GM18502 (cell line): ENCODE results near the gene FAM200B.

Experiments used
- ATAC-seq: cut with Tn5 transposase; IDR thresholded peaks from one replicate; pipeline ENCODE4 v1.9.1; 2021; ENCODE audit warnings: mild to moderate bottlenecking; ENCODE audit not compliant: unreplicated experiment, poor library complexity

FAM200B gene

GRCh38 chr4:15667006-15667405 lies 14.6 kb upstream of the FAM200B start:
- ATAC-seq: no peak

- no peak for ATAC-seq
Observed at GRCh38 chr4:15668566-15669435, 12.8 kb upstream of the FAM200B start.

DNA sequence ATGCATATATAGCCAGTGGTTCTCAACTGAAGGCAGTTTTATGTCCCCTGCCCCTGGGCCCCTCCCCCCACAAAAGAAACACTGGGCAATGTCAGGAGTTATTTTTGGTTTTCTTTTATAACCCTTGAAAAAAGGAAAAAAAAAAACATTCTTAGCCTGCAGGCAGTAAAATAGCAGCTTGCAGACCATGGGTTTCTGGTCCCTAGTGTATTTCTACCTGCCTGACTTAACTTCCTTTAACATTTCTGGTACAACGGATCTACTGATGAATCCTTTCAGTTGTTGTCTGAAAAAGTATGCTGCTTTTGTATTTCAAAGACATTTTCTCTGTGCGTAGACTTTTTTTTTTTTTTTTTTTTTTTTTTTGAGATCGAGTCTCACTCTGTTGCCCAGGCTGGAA lies 11.1 kb upstream of the FAM200B start:
- ATAC-seq: no peak

DNA sequence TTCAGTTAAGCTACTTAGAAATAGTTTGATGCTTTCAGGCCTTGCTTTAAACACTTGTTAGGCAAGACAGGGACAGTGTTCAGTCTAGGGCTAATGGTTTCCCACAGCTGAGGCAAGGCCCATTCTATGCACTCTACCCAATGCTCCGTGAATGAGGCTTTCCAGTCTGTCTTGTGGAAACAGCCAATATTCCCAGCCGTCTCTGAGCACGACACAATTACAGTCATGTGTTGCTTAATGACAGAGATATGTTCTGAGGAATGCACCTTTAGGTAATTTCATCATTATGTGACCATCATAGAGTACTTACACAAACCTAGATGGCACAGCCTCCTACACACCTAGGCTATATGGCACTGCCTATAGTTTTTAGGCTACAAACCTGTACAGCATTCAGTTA lies 9.5 kb upstream of the FAM200B start:
- ATAC-seq: no peak

DNA sequence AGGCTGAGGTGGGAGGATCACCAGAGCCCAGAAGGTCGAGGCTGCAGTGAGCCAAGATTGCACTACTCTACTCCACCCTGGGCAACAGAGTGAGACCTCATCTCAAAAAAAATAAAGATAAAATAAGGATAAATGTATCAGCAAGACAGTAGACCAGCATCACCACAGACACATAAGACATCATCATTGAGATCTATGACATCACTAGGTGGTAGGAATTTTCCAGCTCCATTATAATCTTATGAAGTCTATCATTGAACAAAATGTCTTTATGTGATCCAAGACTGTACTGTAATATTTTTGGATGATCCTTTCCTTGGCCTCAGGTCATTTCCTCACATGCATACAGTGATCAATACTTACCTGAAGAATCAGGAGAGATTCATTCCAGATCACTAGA lies 8.3 kb upstream of the FAM200B start:
- no peak for ATAC-seq

DNA sequence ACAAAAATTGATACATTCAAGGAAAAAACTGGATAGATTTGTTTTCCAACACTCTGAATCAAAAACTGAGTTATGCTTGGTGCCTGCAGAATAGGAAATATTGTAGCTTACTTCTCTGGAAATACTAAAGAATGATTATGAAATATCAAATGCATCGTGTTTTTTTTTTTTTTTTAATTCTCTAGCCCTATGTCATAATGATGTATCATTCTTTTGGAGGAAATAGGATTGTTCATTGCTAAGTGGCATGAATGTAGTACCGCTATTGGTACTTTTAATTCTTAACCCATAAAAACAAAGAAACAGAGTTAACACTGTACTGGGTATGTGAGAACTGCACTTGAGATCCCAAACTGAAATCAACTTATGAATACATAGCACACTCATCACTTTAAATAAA lies 7.6 kb upstream of the FAM200B start:
- no peak for ATAC-seq

DNA sequence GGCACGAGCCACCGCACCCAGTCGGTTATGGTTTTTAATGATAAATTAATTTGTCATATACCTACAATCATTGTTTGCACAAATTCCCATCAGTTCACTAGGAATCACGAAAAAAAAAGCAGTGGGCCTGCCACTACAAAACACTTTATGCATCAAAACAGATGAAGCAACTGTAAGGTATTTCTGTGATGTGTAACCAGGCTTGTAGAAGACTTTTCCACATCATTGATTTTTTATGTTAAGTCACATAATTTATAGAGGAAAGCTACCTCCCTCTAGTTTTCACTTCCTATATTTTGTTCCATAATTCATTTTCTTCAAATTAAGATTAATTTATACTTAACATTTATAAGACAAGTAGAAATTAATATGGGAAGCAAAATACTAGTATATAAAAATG lies 6.7 kb upstream of the FAM200B start:
- ATAC-seq: no peak

DNA sequence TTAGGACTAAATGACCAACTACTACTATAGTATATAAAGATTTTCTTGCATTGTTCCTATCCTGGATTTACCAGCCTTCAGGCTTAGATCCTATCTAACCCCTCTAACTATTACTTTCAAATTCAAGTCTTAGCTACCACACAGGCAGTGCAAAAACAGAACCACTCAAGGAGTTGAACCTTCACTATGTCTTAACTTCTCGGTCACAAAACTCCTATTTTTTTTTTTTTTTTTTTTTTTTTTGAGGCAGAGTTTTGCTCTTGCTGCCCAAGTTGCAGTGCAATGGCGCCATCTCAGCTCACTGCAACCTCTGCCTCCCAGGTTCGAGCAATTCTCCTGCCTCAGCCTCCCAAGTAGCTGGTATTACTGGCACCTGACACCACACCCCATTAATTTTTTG lies 6.3 kb upstream of the FAM200B start:
- peak; percentile 41 for ATAC-seq

- no peak for ATAC-seq
Observed at GRCh38 chr4:15676039-15676438, 5.6 kb upstream of the FAM200B start.

GRCh38 chr4:15676899-15677298 lies 4.7 kb upstream of the FAM200B start:
- ATAC-seq: no peak

DNA sequence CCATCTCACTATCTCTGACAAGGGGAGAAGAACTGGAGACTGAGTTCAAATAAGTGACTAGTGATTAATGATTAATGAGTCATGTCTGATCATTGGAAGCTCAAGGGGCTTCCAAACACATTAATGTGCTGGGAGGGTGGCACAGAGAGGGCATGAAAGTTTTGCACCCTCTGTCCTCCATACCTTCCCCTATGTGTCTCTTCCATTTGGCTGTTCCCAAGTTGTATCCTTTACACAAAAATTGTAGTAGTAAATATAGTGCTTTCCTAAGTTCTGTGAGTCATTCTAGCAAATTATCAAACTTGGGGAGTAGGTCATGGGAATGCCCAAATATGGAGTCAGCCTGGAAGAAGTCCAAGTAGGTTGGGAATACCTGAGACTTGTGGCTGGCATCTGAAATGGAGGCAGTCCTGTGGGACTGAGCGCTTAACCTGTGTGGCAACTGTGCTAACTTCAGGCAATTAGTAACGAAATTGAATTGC lies 4.1 kb upstream of the FAM200B start:
- no peak for ATAC-seq

- no peak for ATAC-seq
Observed at GRCh38 chr4:15681067-15681371, 608 bp upstream of the FAM200B start.

DNA sequence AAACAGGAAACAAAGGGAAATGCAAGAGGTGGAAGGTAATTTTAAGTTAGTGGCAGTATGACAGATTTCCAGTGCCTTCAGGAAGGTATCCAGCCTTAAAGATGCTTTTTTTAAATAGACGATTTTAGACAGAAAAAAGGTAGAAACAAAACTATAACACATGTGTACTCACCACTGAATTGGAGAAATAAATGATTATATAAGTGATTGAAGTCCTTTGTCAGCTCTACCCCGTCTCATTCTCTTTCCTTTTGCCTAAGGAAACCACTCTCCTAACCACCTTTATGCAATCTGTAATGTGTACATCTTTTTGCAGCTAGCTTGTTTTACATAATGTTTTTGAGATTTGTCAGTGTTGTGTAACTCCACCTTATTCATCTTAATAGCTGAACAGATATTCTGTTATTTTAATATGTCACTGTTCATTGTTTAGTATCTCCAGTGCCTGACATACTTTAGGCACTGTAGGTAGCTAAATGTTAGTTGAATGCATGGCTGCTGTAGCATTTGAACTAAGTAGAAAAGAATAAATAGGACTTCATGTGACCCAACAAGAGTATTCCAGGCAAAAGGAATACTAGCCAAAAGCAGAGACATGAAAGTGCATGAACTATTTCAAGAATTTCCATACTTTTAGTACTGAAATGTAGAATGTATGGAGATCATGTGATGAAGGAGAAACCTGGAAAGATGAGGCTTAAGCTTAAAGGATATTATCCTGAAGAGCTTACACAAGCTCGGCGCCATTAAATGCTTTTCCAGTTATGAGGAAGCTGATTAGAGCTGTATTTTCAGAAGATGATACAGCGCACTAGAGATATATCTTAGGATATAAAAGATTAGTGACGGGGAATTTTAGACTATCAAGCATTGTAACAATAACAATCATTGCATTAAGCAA lies 865 bp downstream of the FAM200B start:
- peak; percentile 7 for ATAC-seq

- ATAC-seq: no peak
Observed at GRCh38 chr4:15683143-15683495, 1.5 kb downstream of the FAM200B start.

DNA sequence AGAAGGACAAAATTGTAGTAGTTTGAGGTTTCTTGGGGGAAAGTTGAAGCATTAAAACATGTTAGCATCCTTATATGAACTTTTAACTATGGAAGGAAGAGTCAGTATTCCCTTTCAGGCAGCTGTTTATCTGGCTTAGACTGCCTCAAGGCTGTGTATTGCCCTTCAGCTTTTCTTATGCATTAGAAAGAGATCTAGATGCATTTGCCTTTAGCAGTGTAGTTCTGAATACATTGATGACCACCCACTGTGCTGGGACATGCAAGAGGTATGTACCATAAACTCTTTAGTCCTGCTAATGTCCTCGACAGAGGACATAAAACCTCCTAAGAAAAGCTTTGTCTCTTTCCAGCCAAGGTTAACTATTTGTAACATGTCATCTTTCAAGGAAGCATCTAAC lies 2.9 kb downstream of the FAM200B start:
- no peak for ATAC-seq

DNA sequence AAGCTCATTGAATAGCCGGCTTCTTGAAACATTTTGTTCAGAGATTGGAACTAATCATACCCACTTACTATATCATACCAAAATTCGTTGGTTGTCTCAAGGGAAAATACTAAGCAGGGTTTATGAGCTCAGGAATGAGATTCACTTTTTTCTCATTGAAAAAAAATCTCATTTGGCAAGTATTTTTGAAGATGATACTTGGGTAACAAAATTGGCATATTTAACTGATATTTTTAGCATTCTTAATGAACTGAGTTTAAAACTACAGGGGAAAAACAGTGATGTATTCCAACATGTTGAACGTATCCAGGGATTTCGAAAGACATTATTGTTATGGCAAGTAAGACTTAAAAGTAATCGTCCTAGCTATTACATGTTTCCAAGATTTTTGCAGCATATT lies 6.4 kb downstream of the FAM200B start:
- no peak for ATAC-seq

DNA sequence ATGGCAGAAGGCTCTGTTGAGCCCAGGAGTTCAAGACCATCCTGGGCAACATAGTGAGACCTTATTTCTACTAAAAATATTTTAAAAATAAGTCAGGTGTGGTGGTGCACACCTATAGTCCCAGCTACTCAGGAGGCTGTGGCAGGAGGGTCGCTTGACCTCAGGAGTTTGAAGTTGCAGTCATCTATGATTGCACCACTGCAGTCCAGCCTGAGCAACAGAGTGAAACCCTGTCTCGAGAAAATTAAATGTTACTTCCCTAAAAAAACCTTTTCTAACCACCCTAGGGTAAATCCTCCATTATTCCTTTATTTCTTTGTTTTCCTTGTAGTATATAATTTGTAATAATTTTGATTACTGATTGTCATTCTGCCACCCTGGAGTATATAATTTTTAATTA lies 7.9 kb downstream of the FAM200B start:
- ATAC-seq: no peak

DNA sequence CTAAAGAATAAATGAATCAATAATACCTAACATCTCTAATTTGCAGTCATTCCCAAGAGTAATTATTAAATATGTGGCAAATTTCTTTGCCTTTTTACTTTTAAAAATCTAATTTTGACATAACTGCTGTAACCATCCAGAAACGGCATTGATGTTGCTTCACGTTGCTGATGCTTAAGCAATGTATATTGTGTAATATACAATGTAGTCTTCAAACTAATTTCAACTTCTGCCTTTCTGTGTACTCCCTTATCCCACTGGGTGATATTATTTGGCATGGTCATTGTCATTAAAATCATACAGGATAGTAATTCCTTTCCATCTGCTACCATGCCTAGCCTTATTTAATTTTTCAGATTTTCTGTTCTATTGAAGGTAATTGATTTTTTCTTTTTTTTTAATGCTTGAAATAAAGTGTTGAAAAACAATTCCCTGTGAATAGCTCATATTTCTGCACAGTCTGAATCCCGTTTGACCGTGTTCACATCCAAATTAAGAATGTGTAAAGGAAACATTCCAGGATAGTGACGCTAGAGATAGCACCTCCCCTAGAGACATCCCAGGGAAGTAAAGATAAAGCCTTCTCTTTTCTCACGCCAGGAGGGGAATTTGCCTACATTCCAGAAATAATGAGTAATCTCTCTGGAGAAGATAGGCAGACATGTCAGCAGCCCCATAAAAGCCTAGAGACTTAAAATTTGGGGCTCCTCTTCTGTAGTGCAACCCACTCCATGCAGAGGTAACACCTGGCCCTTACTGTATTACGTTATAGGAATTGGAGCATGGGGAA lies 8.6 kb downstream of the FAM200B start:
- ATAC-seq: no peak

DNA sequence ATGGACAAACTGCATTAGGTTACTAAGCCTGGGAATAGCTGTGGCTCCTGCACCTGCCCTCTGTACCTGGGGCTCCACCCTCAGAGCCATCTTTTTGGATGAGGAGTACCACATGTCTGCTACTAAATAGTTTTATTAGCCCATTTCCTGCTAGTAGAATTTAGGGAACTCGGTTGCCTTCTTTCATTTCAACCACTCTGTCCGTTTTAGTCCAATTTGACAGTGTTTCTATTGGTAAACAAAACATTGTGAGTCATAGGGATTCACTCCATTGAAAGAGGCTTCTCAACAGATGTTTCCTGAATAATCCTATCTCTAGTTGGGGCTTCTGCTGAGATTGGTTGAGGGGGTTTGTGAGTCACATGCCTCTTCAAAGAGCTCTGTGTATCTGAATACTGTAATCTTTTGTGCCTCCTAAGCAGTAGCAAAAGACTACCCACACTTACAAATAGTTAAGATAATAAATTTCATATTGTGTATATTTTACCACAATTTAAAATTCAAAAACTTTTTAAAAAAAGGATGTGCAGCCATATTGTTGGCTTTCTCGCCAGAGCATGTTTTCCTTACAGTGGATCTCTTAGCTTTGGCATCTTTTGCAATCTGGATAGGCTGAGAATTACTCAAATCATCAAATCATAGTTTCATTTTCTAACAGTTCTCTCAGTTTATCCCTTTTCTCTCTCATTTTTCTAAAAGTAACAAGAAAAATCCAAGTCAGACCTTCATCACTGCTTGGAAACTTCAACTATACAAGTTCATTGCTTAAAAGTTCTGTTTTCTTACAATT lies 9.9 kb downstream of the FAM200B start:
- ATAC-seq: no peak

DNA sequence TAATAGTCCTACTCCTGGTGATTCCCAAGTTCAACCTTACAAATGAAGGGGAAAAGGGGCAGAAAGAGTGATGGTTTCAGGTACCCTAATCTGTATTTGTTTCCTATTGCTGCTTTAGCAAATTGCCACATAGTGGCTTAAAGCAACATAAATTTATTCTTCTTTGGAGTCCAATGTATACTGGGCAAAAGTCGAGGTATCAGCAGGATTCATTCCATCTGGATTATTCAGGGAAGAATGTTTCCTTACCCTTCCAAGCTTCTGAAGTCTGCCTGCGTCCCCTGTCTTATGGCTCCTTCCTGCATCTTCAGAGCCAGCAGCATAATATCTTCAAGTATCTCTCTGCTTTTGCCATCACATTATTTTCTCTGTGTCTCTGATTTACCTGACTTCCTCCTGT lies 11.0 kb downstream of the FAM200B start:
- no peak for ATAC-seq
